RWPE2 (cell line): ENCODE measurements around the gene MFN1.

Experiments used
- ATAC-seq: fragments of 200-7000 bp; cut with Tn5 transposase; 3 replicates; pipeline ENCODE4 v1.9.1; 2021; ENCODE audit warnings: low read depth
- DNase-seq: peaks from one replicate; pipeline ENCODE4 v3.0.0-alpha.2; 2020; ENCODE audit warnings: low spot score
- H3K27ac ChIP-seq: fragments of 450-650 bp; 2 replicates; pipeline ENCODE4 v1.5.1; 2017; ENCODE audit warnings: mild to moderate bottlenecking; ENCODE audit not compliant: poor library complexity, severe bottlenecking
- H3K27me3 ChIP-seq: fragments of 250-450 bp; sonication (Bioruptor Pico); 2 replicates; pipeline ENCODE4 v1.5.1; 2021; ENCODE audit warnings: mild to moderate bottlenecking, moderate library complexity; ENCODE audit not compliant: insufficient read depth, poor library complexity, severe bottlenecking
- H3K36me3 ChIP-seq: fragments of 250-450 bp; sonication (Bioruptor Pico); 2 replicates; pipeline ENCODE4 v1.5.1; 2020; ENCODE audit warnings: low read depth, mild to moderate bottlenecking, moderate library complexity
- H3K4me1 ChIP-seq: fragments of 250-450 bp; sonication (Bioruptor Pico); 2 replicates; pipeline ENCODE4 v1.5.1; 2021; ENCODE audit warnings: mild to moderate bottlenecking, moderate library complexity; ENCODE audit not compliant: insufficient read depth, poor library complexity, severe bottlenecking
- H3K4me3 ChIP-seq: fragments of 250-450 bp; sonication (Bioruptor Pico); 2 replicates; pipeline ENCODE4 v1.5.1; 2021; ENCODE audit warnings: mild to moderate bottlenecking, moderate library complexity; ENCODE audit not compliant: severe bottlenecking
- H3K9me3 ChIP-seq: fragments of 250-450 bp; sonication (Bioruptor Pico); 2 replicates; pipeline ENCODE4 v1.5.1; 2021; ENCODE audit warnings: mild to moderate bottlenecking, moderate library complexity; ENCODE audit not compliant: severe bottlenecking
- TF ChIP-seq, protein P1 (sequence below): fragments of 450-650 bp; IDR thresholded peaks from one replicate; pipeline ENCODE4 v1.5.1; 2017; ENCODE audit warnings: mild to moderate bottlenecking, moderate library complexity; ENCODE audit not compliant: poor library complexity, severe bottlenecking

MFN1 gene

DNA sequence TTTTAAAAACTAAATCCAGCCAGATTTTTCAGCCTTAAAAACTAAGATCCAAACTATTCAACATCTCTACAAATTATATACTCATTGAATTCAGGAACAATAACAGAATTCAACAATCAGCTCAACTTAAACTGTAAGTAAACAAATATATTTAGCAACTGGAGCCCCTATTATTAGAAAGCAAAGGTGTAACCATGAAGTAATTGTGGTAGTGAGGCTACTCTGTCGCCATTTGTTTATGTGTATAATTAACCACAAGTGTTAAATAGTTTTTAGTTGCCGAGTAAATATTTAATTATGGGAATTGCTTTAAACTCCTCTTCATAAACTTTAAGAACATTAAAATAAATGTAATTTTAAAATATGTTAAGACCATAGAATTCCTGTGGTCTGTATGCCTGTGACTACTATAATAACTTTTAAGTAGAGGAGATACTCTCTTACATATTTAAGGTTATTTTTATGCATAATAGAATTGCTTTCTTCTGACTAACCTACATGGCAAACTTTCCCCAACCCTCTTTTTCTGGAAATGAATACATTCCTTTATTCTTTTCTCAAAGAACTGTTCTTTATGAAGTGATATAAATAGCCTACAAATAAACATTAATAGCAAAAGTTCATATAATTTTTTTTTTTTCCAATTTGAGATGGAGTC, 51.2 kb downstream of the MFN1 start:
- Histone ChIP-seq H3K9me3 (no peaks in the 10 kb centered on the region), H3K36me3 (peaks cover 61% of the 10 kb centered on the region), H3K27me3 (no peaks in the 10 kb centered on the region), H3K27ac (no peak overlapping the region), H3K4me1 (no peaks in the 10 kb centered on the region), H3K4me3 (no peak overlapping the region)
- DNase-seq (no peak), ATAC-seq (no peak)
- TF ChIP-seq, protein P1, sequence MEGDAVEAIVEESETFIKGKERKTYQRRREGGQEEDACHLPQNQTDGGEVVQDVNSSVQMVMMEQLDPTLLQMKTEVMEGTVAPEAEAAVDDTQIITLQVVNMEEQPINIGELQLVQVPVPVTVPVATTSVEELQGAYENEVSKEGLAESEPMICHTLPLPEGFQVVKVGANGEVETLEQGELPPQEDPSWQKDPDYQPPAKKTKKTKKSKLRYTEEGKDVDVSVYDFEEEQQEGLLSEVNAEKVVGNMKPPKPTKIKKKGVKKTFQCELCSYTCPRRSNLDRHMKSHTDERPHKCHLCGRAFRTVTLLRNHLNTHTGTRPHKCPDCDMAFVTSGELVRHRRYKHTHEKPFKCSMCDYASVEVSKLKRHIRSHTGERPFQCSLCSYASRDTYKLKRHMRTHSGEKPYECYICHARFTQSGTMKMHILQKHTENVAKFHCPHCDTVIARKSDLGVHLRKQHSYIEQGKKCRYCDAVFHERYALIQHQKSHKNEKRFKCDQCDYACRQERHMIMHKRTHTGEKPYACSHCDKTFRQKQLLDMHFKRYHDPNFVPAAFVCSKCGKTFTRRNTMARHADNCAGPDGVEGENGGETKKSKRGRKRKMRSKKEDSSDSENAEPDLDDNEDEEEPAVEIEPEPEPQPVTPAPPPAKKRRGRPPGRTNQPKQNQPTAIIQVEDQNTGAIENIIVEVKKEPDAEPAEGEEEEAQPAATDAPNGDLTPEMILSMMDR, result no peak

DNA sequence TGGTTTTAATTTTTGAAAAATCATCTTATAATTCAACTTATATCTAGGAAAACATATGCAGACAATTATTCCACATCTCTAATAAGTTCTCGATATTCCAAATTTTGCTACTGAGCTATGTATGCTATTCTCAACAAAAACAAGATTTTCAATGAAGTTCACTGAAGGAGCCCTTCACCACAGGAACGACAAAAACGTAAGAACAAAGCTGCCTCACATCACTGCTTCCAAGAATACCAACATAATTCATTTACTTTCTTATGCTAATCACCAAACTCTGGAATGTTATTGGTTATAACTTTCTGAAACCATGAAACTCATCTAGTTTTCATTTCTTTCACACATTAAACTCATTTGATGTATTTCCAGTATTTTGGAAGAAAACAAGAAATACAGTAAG, 54.1 kb downstream of the MFN1 start:
- Histone ChIP-seq H3K27ac (no peak overlapping the region), H3K4me1 (no peaks in the 10 kb centered on the region), H3K9me3 (no peaks in the 10 kb centered on the region), H3K4me3 (no peak overlapping the region), H3K36me3 (peaks cover 59% of the 10 kb centered on the region), H3K27me3 (no peaks in the 10 kb centered on the region)
- ATAC-seq (no peak), DNase-seq (no peak)
- TF ChIP-seq, protein P1, result no peak

DNA sequence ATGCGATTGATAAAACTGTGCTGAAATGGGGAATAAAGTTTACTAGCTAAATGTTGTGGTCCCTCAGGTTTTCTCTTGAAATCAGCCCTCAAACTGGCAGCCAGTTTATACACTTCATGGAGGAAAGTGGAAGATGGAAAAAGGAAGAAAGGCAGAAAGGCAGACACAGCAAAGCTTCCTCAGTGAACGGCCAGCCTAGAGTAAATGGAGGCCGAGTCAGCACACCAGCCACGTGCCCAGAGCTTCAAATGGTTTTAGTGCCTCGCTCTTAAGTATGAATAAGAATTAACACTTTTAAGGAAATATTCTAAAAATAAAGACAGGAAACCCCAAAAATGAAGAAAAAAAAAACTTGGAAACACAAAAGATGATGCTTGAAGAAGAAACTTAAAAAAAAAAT, 55.5 kb downstream of the MFN1 start:
- no peak overlapping the region for H3K4me3 ChIP-seq
- no peak for ATAC-seq
- no peaks in the 10 kb centered on the region for H3K27me3 ChIP-seq
- peaks cover 45% of the 10 kb centered on the region for H3K36me3 ChIP-seq
- TF ChIP-seq, protein P1, result no peak
- H3K4me1 ChIP-seq, result no peaks in the 10 kb centered on the region
- no peaks in the 10 kb centered on the region for H3K9me3 ChIP-seq
- no peak for DNase-seq
- H3K27ac ChIP-seq, result no peak overlapping the region

DNA sequence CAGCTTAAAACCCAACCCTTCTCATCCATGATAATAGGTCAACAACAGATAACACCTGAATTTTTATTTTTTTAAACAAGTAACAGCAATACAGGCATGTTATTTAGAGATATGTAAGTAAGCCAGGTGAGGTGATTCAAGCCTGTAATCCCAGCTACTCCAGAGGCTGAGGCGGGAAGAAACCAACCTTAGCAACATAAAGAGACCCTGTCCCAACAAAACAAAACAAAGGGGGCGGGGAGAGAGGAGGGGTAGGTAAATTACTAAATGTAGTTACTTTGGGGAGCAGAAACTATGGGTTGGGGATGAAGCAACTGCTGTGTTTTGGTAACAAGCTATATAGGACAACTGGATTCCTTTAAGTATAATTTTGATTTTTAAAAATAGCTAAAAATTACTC, 56.8 kb downstream of the MFN1 start:
- Histone ChIP-seq H3K9me3 (no peaks in the 10 kb centered on the region), H3K27me3 (no peaks in the 10 kb centered on the region), H3K36me3 (peaks cover 36% of the 10 kb centered on the region), H3K4me3 (no peak overlapping the region), H3K4me1 (no peaks in the 10 kb centered on the region), H3K27ac (no peak overlapping the region)
- no peak for ATAC-seq
- no peak for DNase-seq
- TF ChIP-seq, protein P1, result no peak

DNA sequence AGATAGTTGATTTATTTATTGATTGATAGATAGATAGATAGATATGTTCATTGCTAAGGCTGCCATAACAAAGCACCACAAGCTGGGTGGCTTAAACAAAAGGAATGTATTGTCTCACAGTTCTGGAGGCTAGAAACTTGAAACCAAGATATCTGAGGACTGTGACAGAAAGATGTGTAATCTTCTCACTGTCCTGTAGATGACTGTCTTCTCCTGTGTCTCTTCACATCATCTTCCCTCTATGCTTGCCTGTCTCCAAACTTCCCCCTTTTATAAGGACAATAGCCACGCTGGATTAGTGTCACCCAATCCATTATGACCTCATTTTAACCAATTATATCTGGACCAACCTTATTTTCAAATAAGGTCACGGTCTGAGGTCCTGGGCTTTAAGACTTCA, 62.8 kb downstream of the MFN1 start:
- Histone ChIP-seq H3K9me3 (no peaks in the 10 kb centered on the region), H3K4me1 (no peaks in the 10 kb centered on the region), H3K36me3 (peaks cover 18% of the 10 kb centered on the region), H3K4me3 (no peak overlapping the region), H3K27ac (no peak overlapping the region), H3K27me3 (no peaks in the 10 kb centered on the region)
- no peak for DNase-seq
- TF ChIP-seq, protein P1, result peak; percentile 28
- peak; percentile 31; the same call in 1 of the 3 replicates for ATAC-seq
